Cardiac septum (tissue), 1 donor: ENCODE measurements around the gene STUM. TPM values are rescaled to one million over a fixed set of nuclear protein-coding genes. Genes with fewer than 3 reads are reported as not detected.
"Not testable (repeated sequence)": the region's sequence is repeated elsewhere in the genome, so short reads cannot be mapped to it uniquely, and the experiment has no call there.

Experiments used
- DNase-seq: peaks from one replicate; pipeline ENCODE4 v3.0.0-alpha.2; 2020; ENCODE audit warnings: low spot score
- intact Hi-C: fragments of 100-400 bp; cut with DNase I; formaldehyde crosslinking; loops from one replicate; pipeline ENCODE4 v1.14.0; 2022
- total RNA-seq: library from RNA; stranded (reverse); fragmentation: NEBNext Ultra II Directional; extraction: Animal tissue kit (Norgen Biotek cat#: 25700); gene quantifications from one replicate; pipeline ENCODE4 v1.2.1, GENCODE V29; 2021
- donor health status: DM: no; HTN: no; CAD: no.

STUM gene
- total RNA-seq, 1 donor from 2014 or later = 0.78 TPM

GRCh38 chr1:226610671-226611070 lies 62.1 kb downstream of the STUM start:
- peak; percentile 54 for DNase-seq
- intact Hi-C loops = no loop called here

DNA sequence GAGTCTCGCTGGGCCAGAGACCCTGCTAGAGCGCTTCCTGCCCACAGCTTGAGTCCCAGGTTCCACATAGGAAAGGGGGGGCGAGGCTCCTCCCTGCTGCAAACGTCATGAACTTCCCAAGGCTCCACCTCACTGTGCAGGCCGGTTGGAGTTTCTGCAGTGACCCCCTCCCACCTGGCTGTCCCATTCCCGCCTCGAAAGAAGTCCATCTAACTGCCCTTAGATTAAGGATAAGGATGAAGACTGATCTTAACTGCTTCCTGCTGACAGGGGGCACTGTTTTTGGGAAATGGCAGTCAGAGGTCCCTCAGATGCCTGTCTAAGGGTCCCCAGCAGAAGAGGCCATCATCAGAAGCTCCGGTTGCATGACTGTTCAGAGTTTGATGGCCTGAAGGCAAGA lies 62.7 kb downstream of the STUM start:
- peak; percentile 50 for DNase-seq
- intact Hi-C loops = no loop called here

DNA sequence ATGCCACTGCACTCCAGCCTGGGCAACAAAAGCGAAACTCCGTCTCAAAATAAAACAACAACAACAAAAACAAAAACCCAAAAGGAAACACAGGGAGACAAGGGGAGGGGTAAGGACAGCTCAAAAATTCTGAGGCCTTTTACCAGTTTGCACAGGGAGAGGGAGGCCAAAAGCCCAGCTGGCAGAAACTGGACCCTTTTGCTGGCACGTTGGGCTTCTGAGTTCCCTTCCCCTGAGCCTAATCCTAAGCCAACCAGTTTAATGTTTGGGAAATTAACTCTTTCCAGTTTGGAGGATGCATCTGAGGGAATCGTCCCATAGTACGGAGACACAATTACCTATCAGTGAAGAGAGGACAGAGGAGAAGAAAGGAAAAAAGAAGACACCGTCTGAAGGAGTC lies 63.4 kb downstream of the STUM start:
- intact Hi-C loops, DNase-seq: not testable (repeated sequence)

- peak; percentile 63 for DNase-seq
- intact Hi-C loops = no loop called here
Measured at GRCh38 chr1:226615876-226616275, 67.3 kb downstream of the STUM start.

- no peak for DNase-seq
- intact Hi-C loops = no loop called here
Measured at GRCh38 chr1:226616636-226617035, 68.1 kb downstream of the STUM start.

GRCh38 chr1:226617109-226617508 lies 68.5 kb downstream of the STUM start:
- DNase-seq = peak; percentile 39
- intact Hi-C loops = no loop called here

DNA sequence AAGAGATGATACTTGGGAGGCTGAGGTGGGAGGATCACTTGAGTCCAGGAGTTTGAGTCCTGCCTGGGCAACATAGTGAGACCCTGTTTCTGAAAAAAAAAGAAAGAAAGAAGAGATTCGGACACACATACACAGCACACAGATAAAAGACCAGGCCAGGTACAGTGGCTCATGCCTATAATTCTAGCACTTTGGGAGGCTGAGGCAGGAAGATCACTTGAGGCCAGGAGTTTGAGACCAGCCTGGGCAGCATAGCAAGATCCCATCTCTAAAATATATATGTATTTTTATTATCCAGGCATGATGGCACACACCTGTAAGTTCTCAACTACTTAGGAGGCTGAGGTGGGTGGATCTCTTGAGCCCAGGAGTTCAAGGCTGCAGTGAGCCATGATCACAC lies 69.2 kb downstream of the STUM start:
- DNase-seq = peak; percentile 6
- intact Hi-C loops = not testable (repeated sequence)

DNA sequence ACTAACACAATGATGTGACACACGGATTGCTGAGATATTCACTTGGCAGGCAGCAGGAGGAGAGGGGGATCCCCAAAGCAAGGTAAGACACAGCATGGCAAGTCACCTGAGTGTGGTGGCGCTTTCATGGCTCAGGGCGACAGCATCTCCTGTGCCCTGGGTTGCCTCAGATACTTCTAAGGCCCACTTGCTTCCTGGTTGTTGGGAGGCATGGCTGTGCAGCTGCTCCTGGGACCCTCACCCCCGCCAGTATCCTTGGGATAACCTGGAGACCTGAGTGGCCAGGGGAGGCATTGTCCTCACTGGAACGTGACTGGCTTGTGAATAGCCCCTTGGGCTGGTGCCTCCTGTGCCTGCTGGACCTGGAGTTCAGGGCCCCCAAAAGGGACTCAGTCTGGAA lies 69.8 kb downstream of the STUM start:
- DNase-seq = peak; percentile 59
- intact Hi-C loops = no loop called here

DNA sequence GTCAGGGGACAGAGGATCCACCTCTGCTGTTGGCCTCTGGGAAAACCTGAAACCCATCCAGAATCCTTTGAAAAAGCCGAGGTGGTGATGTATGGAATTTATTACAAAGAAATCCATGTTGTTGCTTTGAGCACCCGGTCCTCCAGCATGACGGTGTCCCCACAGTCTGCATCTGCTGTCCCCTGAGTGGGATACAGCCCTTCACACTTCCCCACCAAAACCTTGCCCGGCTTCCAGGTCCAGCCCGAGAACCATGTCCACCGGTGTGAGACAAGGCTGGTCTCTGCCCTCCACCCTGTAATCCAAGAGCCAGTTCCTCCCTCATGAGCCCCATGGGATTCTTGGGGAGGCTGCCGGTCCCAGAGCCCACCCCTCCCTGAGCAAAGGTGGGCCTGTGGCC lies 70.5 kb downstream of the STUM start:
- peak; percentile 55 for DNase-seq
- intact Hi-C loops = no loop called here

DNA sequence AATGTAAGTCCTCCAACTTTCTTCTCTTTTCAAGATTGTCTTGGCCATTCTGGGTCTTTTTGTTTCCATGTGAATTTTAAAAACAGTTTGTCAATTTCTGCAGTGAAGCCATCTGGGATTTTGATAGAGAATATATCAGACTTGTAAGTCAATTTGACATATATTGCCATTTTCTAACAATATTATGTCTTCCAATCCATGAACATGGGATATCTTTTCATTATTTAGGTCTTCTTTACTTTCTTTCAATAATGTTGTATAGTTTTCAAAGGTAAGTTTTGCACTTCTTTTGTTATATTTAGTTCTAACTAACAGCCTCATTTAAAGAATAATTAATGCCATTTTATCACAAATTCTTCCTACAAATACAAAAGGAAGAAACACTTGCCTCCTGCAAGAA lies 73.4 kb downstream of the STUM start:
- intact Hi-C loops = no loop called here
- no peak for DNase-seq

GRCh38 chr1:226624526-226624925 lies 76.0 kb downstream of the STUM start:
- DNase-seq = peak; percentile 64
- intact Hi-C loops = no loop called here

DNA sequence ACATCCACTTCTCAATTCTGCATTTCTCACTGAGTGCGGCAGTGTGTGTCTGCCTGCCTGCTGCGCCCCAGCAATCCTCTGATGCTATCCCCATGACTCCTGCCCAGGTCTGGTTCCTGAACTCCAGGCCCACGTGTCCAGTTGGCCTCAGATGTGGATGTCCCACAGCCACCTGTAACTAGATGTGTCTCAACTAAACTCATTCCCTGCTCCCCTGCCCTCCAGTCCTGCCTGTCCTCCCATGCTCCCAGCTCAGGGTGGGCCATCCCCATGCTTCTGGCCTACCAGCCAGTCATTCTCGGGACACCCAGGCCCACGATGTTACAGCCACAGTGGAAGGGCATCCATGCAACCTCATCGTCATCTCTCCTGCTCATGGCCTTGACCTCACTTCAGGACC lies 76.8 kb downstream of the STUM start:
- intact Hi-C loops = no loop called here
- DNase-seq = peak; percentile 51

GRCh38 chr1:226625832-226626576 lies 77.4 kb downstream of the STUM start:
- DNase-seq = peak; percentile 54
- intact Hi-C loops = no loop called here

DNA sequence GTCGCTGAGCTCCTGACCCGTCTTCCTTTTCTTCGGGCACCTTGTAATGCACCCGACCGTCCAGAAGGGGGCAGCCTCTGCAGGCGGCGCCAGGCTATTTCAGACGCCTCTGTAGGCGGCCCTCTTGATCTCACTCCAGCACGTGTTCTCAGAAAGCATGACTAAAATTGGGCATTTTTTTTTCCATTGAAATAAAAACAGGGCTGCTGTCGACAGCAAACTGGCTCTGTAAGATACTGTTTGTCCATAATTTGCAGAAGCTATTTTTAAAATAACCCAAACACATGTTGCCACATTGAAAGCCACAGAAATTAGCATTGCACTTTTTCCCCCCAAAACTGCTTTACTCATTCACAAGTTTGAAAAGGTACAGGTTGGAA lies 78.0 kb downstream of the STUM start:
- intact Hi-C loops = no loop called here
- peak; percentile 91 for DNase-seq

DNA sequence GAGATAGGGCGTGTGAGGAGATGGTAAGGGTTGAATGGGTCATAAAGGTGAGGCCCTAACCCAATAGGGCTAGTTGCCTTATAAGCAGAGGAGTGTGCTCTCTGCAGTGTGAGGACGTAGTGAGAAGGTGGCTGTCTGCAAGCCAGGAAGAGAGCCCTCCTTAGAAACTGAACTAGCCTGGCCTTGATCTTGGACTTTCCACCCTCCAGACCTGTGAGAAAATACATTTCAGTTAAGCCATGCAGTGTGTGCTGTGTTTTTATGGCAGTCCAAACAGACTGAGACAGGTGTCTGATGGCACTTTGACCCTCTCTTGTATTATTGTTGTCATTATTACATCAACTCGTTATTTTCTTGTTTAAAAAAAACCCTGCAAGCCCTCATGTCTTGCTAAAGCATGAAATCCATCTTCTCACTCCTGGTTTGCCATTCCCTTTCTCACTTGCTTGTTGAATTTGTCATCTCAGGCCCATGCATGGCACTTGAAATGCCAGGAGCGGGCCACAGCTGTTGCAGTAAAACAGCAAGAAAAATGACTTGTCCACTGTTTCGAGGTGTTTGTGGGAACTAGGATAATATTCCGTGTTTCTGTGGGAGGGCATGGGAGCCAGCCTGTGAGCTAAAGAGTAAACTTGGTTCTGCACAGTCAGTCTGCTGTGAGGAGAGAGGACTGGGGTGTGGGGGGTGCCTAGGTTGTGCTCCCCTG lies 78.6 kb downstream of the STUM start:
- peak; percentile 49 for DNase-seq
- intact Hi-C loops = no loop called here

GRCh38 chr1:226627924-226628611 lies 79.5 kb downstream of the STUM start:
- DNase-seq = peak; percentile 50
- intact Hi-C loops = no loop called here

GRCh38 chr1:226628612-226629155 lies 80.1 kb downstream of the STUM start:
- intact Hi-C loops = no loop called here
- DNase-seq = peak; percentile 22

DNA sequence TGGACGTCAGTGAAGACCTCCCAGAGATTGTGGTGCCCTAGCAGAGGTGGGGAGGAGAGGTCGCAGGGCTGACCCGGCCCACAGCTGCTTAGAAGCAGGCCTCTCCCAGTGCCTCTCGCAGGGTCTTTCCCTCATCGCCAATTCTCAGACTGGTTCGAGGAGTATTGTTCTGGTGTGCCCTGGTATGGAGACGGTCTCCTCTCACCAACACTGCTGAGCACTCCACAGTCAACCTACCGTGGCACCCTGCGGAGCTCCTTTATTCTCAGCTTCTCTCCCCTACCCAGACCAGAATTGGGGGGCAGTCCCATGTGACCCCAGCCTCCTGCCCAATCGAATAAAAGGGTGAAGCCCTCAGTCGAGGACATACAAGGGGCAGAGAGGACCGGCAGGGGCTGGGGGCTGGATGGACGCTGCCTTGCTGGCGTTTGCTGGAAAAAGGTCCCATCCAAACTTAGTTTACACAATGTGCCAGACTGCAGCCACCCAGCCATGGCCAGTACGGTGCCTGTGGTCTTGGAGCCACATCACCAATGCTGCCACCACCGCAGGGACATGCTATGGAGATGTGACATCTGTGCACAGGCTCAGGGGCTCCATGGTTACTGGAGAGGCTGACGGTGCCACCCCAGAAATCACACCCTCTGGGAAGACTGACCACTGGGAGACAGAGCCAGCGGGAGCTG lies 80.8 kb downstream of the STUM start:
- peak; percentile 46 for DNase-seq

DNA sequence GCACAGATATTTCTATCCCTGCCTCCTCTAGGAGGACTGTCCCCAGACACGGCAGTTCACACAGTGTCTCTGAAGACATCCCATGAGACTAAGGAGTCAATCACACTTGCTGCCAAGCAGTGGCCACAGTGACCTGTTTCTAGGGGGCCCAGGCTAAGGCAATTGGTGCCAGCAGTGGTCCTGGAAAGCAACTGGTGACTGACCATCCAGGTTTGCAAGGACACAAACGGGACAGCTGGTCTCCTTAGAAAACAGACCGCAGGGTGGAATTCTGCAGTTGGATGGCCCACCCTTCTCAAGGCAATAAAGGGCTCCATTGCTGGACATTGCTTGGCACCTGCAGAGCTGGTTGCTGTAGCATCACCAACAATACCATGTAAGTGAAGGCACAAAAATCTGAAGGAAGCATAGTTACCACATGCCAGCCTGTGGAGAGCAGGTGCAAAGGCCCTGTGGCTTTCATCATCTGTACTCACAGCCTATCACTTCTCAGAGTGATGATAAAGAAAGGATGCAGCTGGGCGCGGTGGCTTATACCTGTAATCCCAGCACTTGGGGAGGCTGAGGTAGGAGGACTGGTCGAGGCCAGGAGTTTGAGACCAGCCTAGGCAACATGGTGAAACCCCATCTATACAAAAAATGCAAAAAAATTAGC lies 81.5 kb downstream of the STUM start:
- intact Hi-C loops = no loop called here
- peak; percentile 46 for DNase-seq

More for the DNA sequence above, 80.8 kb downstream of the STUM start:
- intact Hi-C loops = no loop called here
